ENCODE data around the gene CLIP2. TPM values are rescaled to one million over a fixed set of nuclear protein-coding genes. Genes with fewer than 3 reads are reported as not detected.
"Not testable (repeated sequence)": the region's sequence is repeated elsewhere in the genome, so short reads cannot be mapped to it uniquely, and the experiment has no call there.

Gene CLIP2
- total RNA-seq, 2 donors from 2014 or later = 18.6 to 24.1 TPM

DNA sequence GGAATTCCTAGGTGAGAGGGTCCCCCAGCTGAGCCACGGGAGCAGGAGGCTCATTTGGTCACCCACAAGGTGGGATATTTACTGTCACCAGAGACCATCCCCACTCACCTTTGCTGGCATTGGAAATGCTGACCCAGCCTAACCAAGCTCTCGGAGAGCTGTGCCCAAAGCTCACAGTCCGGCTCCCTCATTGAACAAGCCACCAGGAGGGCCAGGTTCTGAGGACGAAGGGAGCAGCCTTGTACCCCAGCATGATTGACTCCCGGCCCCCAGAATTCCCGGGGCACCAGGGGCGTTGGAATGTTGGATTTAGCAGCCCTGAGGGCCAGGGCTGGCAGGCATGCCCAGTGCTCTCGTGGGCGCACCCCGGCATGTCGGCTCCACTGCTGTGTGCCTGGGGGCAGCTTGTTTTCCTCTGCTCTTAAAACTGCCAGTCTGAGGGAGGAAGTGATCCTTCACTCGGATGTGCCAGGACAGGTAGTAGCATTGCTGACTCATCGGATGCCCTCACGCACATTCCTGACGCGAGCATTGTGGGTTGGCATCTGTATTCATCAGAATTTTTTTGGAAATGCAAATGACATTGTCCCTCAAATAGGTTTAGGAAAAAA, 23.3 kb downstream of the CLIP2 start:
- Histone ChIP-seq H3K36me3 (no peaks in the 10 kb centered on the region), H3K4me1 (replicated peaks) (no peaks in the 10 kb centered on the region), H3K9me3 (no peaks in the 10 kb centered on the region), H3K4me3 (no peak overlapping the region), H3K27me3 (replicated peaks; ENCODE audit: insufficient read depth) (no peaks in the 10 kb centered on the region), H3K27ac (peak overlapping the region; percentile 14 to 21)
- intact Hi-C loops (cut with DNase I) = no loop called here
- WGBS = 29% methylated on average over 16 of the region's 16 CpGs
- peak; percentile 74 for DNase-seq (ENCODE audit: low spot score)
- TF ChIP-seq, protein P1, sequence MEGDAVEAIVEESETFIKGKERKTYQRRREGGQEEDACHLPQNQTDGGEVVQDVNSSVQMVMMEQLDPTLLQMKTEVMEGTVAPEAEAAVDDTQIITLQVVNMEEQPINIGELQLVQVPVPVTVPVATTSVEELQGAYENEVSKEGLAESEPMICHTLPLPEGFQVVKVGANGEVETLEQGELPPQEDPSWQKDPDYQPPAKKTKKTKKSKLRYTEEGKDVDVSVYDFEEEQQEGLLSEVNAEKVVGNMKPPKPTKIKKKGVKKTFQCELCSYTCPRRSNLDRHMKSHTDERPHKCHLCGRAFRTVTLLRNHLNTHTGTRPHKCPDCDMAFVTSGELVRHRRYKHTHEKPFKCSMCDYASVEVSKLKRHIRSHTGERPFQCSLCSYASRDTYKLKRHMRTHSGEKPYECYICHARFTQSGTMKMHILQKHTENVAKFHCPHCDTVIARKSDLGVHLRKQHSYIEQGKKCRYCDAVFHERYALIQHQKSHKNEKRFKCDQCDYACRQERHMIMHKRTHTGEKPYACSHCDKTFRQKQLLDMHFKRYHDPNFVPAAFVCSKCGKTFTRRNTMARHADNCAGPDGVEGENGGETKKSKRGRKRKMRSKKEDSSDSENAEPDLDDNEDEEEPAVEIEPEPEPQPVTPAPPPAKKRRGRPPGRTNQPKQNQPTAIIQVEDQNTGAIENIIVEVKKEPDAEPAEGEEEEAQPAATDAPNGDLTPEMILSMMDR (IDR thresholded peaks at IDR 0.05) = no peak
- peak; percentile 86 for TF ChIP-seq POLR2AphosphoS5 (IDR thresholded peaks at IDR 0.05)

DNA sequence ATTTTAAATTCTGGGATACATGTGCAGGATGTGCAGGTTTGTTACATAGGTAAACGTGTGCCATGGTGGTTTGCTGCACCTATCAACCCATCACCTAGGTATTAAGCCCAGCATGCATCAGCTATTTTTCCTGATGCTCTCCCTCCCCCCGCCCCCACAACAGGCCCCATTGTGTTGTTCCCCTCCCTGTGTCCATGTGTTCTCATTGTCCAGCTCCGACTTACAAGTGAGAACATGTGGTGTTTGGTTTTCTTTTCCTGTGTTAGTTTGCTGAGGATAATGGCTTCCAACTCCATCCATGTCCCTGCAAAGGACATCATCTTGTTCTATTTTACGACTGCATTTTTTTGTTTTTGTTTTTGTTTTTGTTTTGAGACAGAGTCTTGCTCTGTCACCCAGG, 26.7 kb downstream of the CLIP2 start:
- intact Hi-C loops (cut with DNase I); DNase-seq (ENCODE audit: low spot score); H3K36me3 ChIP-seq; H3K27ac ChIP-seq; H3K9me3 ChIP-seq; H3K27me3 ChIP-seq (replicated peaks; ENCODE audit: insufficient read depth); H3K4me1 ChIP-seq (replicated peaks); H3K4me3 ChIP-seq: not testable (repeated sequence)
- WGBS = 49% methylated on average over 3 of the region's 4 CpGs

DNA sequence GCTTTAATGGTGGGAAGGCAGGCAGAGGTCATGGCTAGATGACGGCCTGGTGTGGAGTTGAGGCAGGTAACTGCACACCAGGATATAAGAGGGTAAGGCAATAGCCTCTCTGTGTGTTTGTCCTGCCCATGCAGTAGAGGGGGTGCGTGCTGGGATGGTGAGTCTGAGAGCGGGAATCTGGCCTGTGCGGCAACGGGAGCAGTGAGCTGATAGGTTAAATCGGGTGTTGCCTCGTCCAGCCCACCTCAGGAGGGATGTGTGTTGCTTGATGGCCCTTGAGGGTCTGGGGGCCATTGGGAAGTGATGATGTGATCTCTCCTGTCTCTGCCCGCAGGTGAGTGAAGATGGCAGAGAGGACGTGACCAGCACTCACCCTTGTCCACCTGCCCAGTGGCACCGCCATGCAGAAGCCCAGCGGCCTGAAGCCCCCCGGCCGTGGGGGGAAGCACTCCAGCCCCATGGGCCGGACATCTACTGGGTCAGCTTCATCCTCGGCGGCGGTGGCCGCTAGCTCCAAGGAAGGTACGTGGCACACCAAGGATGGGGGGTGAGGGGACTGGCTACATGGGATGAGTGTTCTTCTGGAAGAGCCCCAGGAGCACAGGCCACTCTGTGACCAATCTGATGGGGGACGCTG, 28.1 kb downstream of the CLIP2 start:
- TF ChIP-seq, protein P1 (IDR thresholded peaks at IDR 0.05) = no peak
- no peak for TF ChIP-seq POLR2AphosphoS5 (IDR thresholded peaks at IDR 0.05)
- no peak for TF ChIP-seq POLR2A (IDR thresholded peaks at IDR 0.05)
- WGBS = 96% methylated on average over 20 of the region's 20 CpGs
- no peak for DNase-seq (ENCODE audit: low spot score)
- Histone ChIP-seq H3K4me3 (no peak overlapping the region), H3K9me3 (no peaks in the 10 kb centered on the region), H3K27me3 (replicated peaks; ENCODE audit: insufficient read depth) (no peaks in the 10 kb centered on the region), H3K36me3 (no peaks in the 10 kb centered on the region), H3K4me1 (replicated peaks) (no peaks in the 10 kb centered on the region), H3K27ac (no peak overlapping the region)
- intact Hi-C loops (cut with DNase I) = no loop called here

DNA sequence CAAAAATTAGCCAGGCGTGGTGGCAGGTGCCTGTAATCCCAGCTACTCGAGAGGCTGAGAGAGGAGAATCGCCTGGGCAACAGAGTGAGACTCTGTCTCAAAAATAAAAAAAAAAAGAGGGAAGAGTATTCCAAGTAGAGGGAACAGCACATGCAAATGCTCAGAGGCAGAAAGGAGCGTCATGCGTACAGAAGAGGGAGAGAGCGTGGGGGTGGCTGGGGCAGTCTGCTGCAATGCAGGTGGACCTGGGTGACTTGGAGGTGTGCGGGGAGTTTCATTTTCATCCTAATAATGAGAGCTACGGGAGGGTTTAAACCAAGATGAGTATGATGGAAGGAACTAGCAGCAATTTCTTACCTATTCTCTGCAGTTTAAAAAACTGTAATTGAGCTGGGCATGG, 28.8 kb downstream of the CLIP2 start:
- WGBS = 95% methylated on average over 8 of the region's 8 CpGs
- no peak overlapping the region for H3K27ac ChIP-seq
- DNase-seq (ENCODE audit: low spot score) = no peak
- no peaks in the 10 kb centered on the region for H3K4me1 ChIP-seq (replicated peaks)
- no peaks in the 10 kb centered on the region for H3K9me3 ChIP-seq
- no peak for TF ChIP-seq POLR2A (IDR thresholded peaks at IDR 0.05)
- TF ChIP-seq, protein P1 (IDR thresholded peaks at IDR 0.05) = no peak
- no peak for TF ChIP-seq POLR2AphosphoS5 (IDR thresholded peaks at IDR 0.05)
- H3K27me3 ChIP-seq (replicated peaks; ENCODE audit: insufficient read depth) = no peaks in the 10 kb centered on the region
- H3K36me3 ChIP-seq = no peaks in the 10 kb centered on the region
- intact Hi-C loops (cut with DNase I) = no loop called here
- no peak overlapping the region for H3K4me3 ChIP-seq

DNA sequence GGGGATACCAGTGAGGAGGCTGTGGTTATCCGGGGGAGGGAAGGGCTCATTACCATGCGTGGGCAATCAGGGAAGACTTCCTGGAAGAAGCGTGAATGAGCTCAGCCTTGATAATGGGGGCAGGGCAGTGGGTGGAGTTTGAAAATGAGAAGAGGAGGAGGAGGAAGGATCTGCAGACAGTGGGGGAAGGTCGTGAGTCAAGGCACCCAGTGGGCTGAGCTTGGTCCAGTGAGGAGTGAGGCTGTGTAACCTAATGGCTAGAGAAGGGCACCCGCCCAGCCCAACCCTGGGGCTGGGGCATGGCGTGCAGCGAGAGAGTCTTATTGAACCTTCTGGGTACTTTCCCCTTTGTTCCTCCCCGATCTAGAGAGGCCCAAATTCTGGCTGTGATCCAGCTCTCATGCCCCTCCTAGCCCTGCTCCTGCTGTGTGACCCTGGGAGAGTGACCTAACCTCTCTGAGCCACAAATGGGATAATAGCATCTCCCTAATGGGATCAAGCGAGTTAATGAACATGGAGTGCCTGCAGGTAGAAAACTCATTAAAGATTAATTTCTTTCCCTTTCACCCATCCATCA, 31.5 kb downstream of the CLIP2 start:
- no peaks in the 10 kb centered on the region for H3K9me3 ChIP-seq
- no peak for TF ChIP-seq POLR2A (IDR thresholded peaks at IDR 0.05)
- TF ChIP-seq, protein P1 (IDR thresholded peaks at IDR 0.05) = no peak
- TF ChIP-seq POLR2AphosphoS5 (IDR thresholded peaks at IDR 0.05) = no peak
- H3K36me3 ChIP-seq = no peaks in the 10 kb centered on the region
- 81% methylated on average over 9 of the region's 9 CpGs for WGBS
- no peaks in the 10 kb centered on the region for H3K4me1 ChIP-seq (replicated peaks)
- intact Hi-C loops (cut with DNase I) = no loop called here
- no peak for DNase-seq (ENCODE audit: low spot score)
- H3K27me3 ChIP-seq (replicated peaks; ENCODE audit: insufficient read depth) = no peaks in the 10 kb centered on the region
- no peak overlapping the region for H3K27ac ChIP-seq
- H3K4me3 ChIP-seq = no peak overlapping the region

DNA sequence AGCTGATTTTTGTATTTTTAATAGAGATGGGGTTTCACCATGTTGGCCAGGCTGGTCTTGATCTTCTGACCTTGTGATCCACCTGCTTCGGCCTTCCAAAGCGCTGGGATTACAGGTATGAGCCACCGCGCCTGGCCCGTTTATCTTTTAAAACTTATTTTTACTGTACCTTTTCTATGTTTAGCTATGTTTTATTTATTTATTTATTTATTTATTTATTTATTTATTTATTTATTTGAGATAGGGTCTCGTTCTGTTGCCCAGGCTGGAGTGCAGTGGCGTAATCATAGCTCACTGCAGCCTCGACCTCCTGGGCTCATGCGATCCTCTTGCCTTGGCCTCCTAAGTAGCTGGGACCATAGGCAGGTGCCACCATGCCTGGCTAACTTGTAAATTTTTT, 33.7 kb downstream of the CLIP2 start:
- H3K4me1 ChIP-seq (replicated peaks); H3K4me3 ChIP-seq; intact Hi-C loops (cut with DNase I); H3K27ac ChIP-seq; DNase-seq (ENCODE audit: low spot score); H3K9me3 ChIP-seq; H3K27me3 ChIP-seq (replicated peaks; ENCODE audit: insufficient read depth); H3K36me3 ChIP-seq: not testable (repeated sequence)
- 97% methylated on average over 9 of the region's 9 CpGs for WGBS

Data from prostate gland (tissue), 2 donors.